NK-92 (cell line): ENCODE results near the gene SHH.

Source experiments
- DNase-seq: peaks from one replicate; lab custom pipeline; 2025; ENCODE audit not compliant: unreplicated experiment; lab: John Stamatoyannopoulos, UW

The SHH gene

GRCh38 chr7:155792999-155793560 lies 19.2 kb downstream of the SHH start:
- DNase-seq: no peak

DNA sequence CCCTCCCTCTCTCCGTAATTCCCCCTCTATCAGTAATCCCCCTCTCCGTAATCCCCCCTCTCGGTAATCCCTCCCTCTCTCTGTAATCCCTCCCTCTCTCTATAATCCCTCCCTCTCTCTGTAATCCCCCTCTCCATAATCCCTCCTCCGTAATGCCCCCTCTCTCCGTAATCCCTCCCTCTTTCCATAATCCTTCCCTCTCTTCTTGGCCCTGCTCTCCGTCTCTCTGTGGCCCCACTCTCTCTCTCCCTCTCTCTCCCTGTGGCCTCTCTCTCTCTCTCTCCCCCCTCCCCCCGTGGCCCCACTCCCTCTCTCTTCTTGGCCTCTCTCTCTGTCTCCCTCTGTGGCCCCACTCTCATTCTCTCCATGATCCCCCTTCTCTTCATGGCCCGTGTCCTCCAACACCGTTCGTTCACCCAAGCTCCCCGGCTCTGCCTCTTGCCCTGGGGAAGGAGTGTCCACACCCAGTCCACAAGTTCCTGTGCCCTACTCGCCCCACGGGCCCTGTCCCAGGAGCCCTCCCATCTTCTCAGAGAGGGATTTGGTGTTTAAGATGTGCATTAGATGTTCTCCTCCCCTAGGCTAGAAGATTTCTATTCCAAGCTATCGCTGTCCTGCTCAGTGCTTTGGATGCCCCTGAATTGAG lies 19.8 kb downstream of the SHH start:
- DNase-seq: no peak

GRCh38 chr7:155791836-155792235 lies 20.4 kb downstream of the SHH start:
- no peak for DNase-seq

DNA sequence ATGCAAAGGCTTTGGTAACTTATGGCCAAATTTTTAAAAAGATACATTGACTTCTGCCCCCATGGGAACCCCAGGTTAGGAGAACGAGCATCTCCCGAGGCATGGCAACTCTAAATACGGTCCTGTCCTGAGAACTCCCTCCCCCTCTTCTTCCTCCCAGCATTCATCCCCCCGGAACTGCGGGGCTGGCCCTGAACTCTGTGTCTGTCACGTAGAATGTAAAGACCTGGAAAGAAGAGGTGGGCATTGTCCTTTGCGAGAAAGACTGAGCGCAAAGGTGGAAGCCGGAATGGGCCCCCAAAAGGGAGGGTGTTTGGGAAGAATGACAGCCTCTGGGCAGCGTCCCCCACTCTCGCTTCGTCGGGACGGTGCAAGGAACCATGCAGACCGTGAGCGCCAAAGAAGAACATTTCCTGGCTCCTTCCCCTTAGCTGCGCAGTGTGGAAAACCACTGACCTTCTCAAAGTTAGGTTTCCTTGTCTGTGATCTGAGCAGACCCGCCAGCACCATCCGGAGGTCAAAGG lies 21.0 kb downstream of the SHH start:
- no peak for DNase-seq

DNA sequence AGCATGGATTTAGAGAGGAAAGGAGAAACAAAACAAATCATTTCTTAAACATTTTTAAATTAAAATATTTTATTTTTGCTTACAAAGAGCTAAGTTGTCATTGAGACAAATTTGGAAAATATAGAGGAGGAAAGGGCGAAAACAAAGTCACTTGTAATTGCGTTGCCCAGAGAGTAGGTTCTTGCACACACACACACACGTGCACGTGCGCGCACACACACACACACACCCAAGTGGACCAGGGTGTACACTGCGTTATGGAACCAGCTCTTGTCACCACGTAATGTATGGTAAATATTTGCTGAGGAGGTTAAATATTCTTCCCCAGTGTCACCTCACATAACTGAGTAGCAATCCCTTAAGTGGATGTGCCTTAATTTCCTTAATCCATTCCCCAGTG lies 21.6 kb downstream of the SHH start:
- DNase-seq: no peak

DNA sequence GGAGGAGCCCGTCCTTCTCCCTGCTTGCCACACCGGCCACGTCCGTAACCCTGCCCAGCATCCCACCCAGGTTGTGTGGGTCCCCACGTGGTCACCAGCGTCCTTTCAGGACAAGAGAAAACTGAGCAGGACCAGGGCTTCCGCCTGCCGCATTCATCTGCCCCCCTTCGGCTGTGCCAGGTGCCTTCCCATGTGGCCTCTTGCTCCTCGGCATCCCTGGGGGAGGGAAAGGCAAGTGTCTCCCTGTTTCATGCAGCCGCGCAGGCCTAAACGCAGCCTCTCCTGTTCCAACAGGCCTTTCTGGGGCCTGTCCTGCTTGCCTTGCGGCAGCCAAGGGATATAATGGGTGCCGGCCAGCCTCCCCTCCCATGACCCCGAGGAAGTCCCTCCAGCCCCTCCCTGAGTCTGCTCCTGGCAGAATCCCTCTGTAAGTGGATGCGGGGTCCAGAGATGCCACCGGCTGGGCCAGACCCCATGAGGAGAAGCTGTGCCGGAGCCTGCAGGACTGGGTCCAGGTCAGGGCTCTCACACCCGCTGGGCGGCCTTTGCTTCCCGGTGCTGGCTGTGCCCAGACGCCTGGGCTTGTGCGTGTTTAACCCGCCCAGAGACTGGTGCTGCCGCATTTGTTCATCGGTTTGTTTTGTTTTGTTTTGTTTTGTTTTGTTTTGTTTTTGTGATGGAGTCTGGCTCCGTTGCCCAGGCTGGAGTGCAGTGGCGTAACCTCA lies 23.1 kb downstream of the SHH start:
- DNase-seq: no peak

GRCh38 chr7:155788616-155789000 lies 23.7 kb downstream of the SHH start:
- no peak for DNase-seq

DNA sequence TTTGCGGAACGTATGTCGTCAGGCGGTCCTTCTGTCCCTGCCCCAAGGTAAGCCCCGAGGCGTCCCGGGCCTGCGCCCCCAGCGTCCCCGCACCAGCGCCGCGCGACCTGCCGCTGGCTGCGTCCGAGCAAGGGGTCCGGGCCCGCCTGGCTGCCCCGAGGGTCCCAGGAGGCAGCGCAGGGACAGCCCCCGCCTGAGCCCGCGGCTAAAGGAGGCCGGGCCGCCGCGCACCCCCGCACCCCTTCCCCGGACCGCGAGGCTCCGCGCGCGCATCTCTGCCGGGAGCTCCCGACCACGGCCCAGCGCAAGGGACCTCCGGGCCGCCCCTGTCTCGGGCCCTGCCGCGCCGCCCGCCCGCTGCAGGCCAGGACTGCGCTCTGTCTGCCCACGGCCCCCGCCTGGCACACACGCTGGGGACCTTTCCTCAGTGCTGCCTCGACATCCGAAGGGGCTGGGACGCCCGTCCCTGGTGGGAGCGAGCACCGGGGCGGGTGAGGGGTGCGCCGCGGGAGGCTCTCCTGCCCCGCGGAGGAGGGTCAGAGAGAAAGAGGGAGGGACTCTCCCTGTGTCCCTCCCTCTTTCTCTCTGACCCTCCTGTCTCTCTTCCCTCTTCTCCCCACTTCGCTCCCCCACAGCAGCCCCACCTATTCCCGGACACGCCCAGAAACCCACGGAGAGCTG lies 25.0 kb downstream of the SHH start:
- no peak for DNase-seq

DNA sequence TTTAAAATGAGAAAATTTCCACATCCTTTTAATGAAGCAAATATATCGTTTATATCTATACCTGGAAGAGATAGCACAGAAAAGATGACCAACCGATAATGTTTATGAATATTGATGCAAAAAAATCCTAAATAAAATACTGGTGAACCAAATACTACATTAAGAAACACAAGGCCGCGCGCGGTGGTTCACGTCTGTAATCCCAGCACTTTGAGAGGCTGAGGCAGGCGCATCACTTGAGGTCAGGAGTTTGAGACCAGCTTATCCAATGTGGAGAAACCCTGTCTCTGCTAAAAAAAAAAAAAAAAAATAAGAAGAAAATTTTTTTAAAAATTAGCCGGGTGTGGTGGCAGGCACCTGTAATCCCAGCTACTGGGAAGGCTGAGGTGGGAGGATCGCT lies 25.8 kb downstream of the SHH start:
- no peak for DNase-seq

GRCh38 chr7:155785536-155785935 lies 26.7 kb downstream of the SHH start:
- no peak for DNase-seq

DNA sequence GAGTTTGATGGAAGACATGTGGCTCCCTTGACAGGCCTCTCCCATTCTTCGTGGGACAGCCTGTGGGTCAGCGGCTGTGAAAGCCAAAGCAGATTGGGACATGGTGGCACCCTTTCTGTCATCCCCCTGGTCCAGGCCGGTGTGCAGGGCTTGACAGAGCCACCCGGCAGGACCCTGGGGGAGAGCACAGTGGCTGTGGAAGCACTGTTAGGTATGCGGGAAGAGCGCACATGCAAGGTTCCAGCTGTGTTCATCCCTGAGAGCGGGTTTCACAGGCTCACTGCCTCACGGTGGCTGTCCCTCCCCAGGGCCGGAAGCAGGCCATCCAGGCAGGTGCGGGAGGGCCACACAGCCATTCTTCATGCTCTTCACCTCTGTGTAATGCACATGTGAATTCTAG lies 29.8 kb downstream of the SHH start:
- DNase-seq: no peak

- DNase-seq: no peak
Observed at GRCh38 chr7:155781433-155781832, 30.8 kb downstream of the SHH start.

GRCh38 chr7:155780884-155781283 lies 31.4 kb downstream of the SHH start:
- no peak for DNase-seq

- DNase-seq: no peak
Observed at GRCh38 chr7:155778349-155778748, 33.9 kb downstream of the SHH start.

DNA sequence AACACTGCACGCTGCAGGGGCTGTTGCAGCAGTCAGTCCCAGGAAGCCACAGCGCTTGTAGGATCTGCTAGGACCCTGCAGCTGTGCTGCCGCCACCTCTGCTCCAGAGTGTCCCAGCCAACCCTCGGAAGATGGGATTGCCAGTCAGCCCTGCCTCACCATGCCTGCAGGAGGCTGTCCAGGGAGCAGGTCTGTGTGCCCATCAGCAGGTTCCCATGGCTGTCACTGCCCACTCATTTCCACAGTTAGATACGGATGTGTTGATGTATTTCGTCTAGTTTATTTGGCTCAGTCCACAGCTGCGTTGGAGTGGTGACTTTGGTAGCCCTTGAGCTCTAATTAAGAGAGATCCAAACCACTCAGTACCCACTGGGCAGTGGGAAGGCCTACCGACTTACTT lies 35.7 kb downstream of the SHH start:
- DNase-seq: no peak

DNA sequence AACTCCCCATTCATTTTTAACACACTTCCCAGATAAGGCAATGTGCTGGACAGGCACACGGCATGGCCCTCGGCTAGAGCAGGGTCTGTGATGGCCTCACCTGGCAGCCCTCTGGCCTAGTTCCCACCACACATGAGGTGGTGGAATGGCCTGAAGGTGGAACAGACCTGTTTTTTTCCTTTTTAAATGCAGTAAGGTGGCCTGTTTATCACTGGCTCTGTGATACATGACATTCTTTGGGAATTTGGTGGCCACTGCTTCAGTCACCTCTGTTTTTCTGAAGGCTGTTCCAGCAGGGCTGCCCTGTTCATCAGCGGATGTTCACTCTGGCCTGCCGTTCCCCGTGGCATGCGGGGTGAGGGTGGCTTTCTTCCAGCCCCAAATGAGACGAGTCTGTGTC lies 36.6 kb downstream of the SHH start:
- no peak for DNase-seq

DNA sequence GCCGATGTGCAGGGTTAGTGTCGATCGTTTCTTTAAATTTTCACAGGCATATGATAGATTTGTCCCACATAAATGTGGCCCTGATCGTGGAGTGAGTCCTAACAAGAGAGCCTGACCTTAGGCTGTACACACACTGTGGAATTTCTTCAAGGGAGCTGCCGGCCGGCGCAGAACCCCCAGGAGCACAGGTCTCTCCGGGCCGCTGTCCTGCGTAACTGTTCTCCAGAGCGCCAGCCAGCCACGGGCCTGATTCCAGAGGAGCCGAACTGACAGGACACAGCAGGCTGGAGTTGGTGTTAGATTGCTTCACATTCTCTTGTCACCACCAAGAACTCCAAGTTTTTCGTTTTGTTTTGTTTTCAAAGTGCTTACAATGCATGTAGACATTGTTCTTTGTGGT lies 37.3 kb downstream of the SHH start:
- DNase-seq: no peak

DNA sequence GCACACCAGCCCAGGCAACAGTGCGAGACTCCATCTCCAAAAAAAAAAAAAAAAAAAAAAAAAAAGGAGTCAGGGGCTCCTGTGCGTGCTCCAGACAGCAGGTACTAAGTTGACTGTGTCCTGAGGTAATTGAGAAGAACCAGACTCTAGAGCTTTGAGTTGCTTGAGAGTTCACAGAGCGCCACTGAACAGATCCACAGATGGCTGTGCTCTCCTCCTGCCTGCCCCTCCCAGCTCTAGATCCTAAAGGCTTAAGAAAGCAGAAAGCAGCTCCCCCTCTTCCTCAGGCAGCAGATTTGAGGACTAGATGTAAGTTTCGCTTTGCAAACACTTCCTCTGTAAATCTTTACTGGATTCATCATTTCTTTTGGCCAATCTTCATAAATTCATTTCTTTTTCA lies 38.7 kb downstream of the SHH start:
- DNase-seq: no peak

- DNase-seq: no peak
Observed at GRCh38 chr7:155770241-155770640, 42.0 kb downstream of the SHH start.

DNA sequence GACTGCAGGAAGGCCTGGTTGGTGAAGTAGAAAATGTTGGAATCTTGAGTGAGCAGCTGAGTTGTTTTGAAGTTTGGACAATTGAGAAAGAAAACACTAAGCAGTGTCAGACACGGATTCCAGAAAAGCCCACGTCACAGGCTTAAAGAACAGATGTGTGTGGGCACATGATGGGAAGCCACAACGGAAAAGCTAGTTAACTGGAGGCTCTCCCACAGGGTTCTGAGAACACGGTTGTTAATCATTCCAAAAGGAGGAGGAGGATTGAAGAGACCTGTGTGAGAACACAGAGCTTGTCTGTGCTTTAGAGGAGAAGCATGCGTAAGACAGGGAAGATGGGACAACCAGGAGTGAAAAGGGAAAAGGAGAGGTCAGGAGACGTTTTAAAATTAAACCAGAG lies 42.6 kb downstream of the SHH start:
- no peak for DNase-seq

DNA sequence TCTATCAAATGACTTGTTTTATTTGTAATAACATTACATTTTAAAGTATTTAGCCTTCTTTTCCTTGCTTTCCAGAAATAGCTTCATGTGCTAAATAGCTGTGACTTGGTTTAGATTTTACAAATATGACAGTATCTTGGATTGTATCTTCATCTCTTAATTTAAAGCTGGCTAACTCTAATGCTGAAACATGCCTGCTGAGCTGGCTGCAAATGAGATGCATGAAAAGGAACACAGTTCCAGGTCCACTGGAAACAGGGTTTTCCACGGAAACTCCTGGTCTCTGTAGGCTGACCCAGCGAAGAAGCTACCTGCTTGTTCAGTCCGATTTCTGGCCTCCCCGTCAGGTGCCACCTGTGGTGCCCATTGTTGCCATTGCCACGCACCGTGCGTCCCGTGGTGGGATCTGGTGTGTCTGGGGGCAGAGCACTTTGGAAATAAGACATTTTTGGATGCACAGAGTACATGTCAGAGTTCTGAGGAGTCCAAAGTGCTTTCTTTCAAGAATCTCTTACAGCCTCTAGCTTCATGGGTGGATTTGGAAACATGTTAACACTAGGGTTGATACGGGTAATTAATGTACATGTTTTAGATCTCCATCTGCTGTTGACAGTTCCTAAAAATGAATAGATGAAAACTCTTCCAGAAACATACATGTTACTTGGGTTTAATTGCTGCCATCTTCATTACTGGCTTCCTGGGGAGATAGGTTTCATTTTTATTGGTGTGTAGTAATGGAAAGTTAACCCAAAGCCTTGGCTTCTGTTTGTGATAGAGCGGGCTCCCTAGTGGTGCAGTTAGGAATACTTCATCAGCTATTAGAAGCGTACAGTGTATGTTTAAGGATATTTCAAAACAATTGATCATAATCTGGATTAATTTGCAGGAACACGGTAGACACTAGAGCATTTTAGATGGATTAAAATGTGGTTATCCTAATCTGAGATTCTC lies 45.0 kb downstream of the SHH start:
- DNase-seq: no peak
